Stimulated activated naive CD8-positive, alpha-beta T cell treated with anti-CD3 and anti-CD28 coated beads, Interleukin-15, Interleukin-2, amounts not matched to agents 100 U/mL and 50 U/mL, for 24 hours (primary cell): ENCODE results near the gene CCAR1.
"Not testable (repeated sequence)": the region's sequence is repeated elsewhere in the genome, so short reads cannot be mapped to it uniquely, and the experiment has no call there.

ENCODE experiments used
- ATAC-seq: fragments of 150-1000 bp; cut with Tn5 transposase; one replicate; pipeline ENCODE4 v1.10.0; 2021
- DNase-seq: peaks from one replicate; pipeline ENCODE4 v3.0.0; 2021

The CCAR1 gene

GRCh38 chr10:68720793-68721672 is at the start of gene CCAR1:
CCAR1 (plus strand) TSS chr10:68721239; CDS start chr10:68722505, 1,266 bp downstream.
- peak; percentile 100 for ATAC-seq
- peak; percentile 97 for DNase-seq

GRCh38 chr10:68684413-68684812 is 36.6 kb upstream of the CCAR1 start:
- no peak for DNase-seq
- peak; percentile 52 for ATAC-seq

- no peak for ATAC-seq
- DNase-seq, result no peak
Measured at GRCh38 chr10:68696018-68696417, 25.0 kb upstream of the CCAR1 start.

GRCh38 chr10:68697106-68697505 is 23.9 kb upstream of the CCAR1 start:
- ATAC-seq (no peak), DNase-seq (no peak)

- DNase-seq (no peak), ATAC-seq (no peak)
Measured at GRCh38 chr10:68700197-68700596, 20.8 kb upstream of the CCAR1 start.

GRCh38 chr10:68705548-68705947 is 15.5 kb upstream of the CCAR1 start:
- DNase-seq (no peak), ATAC-seq (no peak)

- not testable (repeated sequence) for ATAC-seq, DNase-seq
Measured at GRCh38 chr10:68708987-68709386, 12.1 kb upstream of the CCAR1 start.

- not testable (repeated sequence) for DNase-seq
Measured at GRCh38 chr10:68713065-68713464, 8.0 kb upstream of the CCAR1 start.

GRCh38 chr10:68717435-68717834 is 3.6 kb upstream of the CCAR1 start:
- ATAC-seq, result no peak

More at GRCh38 chr10:68713065-68713464, 8.0 kb upstream of the CCAR1 start:
- not testable (repeated sequence) for ATAC-seq

GRCh38 chr10:68721673-68722335 is 765 bp downstream of the CCAR1 start:
- no peak for DNase-seq
- ATAC-seq, result no peak

More at GRCh38 chr10:68717435-68717834, 3.6 kb upstream of the CCAR1 start:
- DNase-seq, result no peak

- DNase-seq, result no peak
- no peak for ATAC-seq
Measured at GRCh38 chr10:68725016-68725415, 4.0 kb downstream of the CCAR1 start.

GRCh38 chr10:68727146-68727545 is 6.1 kb downstream of the CCAR1 start:
- ATAC-seq, result no peak
- no peak for DNase-seq

GRCh38 chr10:68732651-68733050 is 11.6 kb downstream of the CCAR1 start:
- no peak for DNase-seq
- ATAC-seq, result no peak

- DNase-seq (no peak), ATAC-seq (no peak)
Measured at GRCh38 chr10:68734349-68734748, 13.3 kb downstream of the CCAR1 start.

GRCh38 chr10:68735119-68735518 is 14.1 kb downstream of the CCAR1 start:
- ATAC-seq (no peak), DNase-seq (no peak)

- DNase-seq, ATAC-seq: not testable (repeated sequence)
Measured at GRCh38 chr10:68735739-68736138, 14.7 kb downstream of the CCAR1 start.

GRCh38 chr10:68740676-68741075 is 19.6 kb downstream of the CCAR1 start:
- ATAC-seq, DNase-seq: not testable (repeated sequence)

GRCh38 chr10:68742397-68742796 is 21.4 kb downstream of the CCAR1 start:
- ATAC-seq (no peak), DNase-seq (no peak)

GRCh38 chr10:68752711-68753350 is 31.8 kb downstream of the CCAR1 start:
- ATAC-seq (no peak), DNase-seq (no peak)

GRCh38 chr10:68756246-68756645 is 35.2 kb downstream of the CCAR1 start:
- no peak for DNase-seq
- no peak for ATAC-seq

- DNase-seq (no peak), ATAC-seq (no peak)
Measured at GRCh38 chr10:68756766-68757165, 35.7 kb downstream of the CCAR1 start.

- DNase-seq (no peak), ATAC-seq (no peak)
Measured at GRCh38 chr10:68759223-68759863, 38.3 kb downstream of the CCAR1 start.
